B cell (primary cell): ENCODE results near the gene TBC1D22A. TPM values are rescaled to one million over a fixed set of nuclear protein-coding genes. Genes with fewer than 3 reads are reported as not detected.
A peak's percentile ranks its signal among the peaks of the same experiment; 100 is the strongest.

Experiments
- ATAC-seq: fragments of 200-7000 bp; cut with Tn5 transposase; one replicate; pipeline ENCODE4 v1.10.0; 2021; ENCODE audit warnings: low read depth, mild to moderate bottlenecking, moderate number of reproducible peaks, moderate library complexity
- CTCF ChIA-PET: fragments of 350-600 bp; sonication (Branson Sonifier 250); formaldehyde crosslinking; loops from one replicate; lab custom pipeline; 2021; ENCODE audit warnings: antibody characterized with exemption, inconsistent platforms; lab: Charles Lee
- POLR2A ChIA-PET: fragments of 350-600 bp; sonication (Branson Sonifier 250); formaldehyde crosslinking; loops from one replicate; lab custom pipeline; 2021; ENCODE audit warnings: antibody characterized with exemption; lab: Charles Lee
- DNase-seq: peaks from one replicate; pipeline ENCODE4 v3.0.0; 2013
- H2AFZ ChIP-seq: 2 replicates; pipeline ENCODE4 v1.6.1; 2012; ENCODE audit warnings: mild to moderate bottlenecking, low read depth, low read length; ENCODE audit not compliant: insufficient read depth, poor library complexity, severe bottlenecking
- H3K27ac ChIP-seq, 2 donors: 1 replicate in 1 of 2; 2 replicates in 1 of 2; pipeline ENCODE4 v1.5.1; 2012 to 2013; ENCODE audit warnings: low read length in 2 of 2, mild to moderate bottlenecking in 2 of 2, moderate library complexity in 1 of 2
- H3K27me3 ChIP-seq, 4 experiments: fragments of 200-600 bp in 1 of 4; sonication (generic) in 1 of 4; replicated peaks in 1 of 4; 1 replicate in 2 of 4; 2 replicates in 2 of 4; pipeline versions ENCODE4 v1.6.1 to v1.7.0; 2013 to 2016; ENCODE audit warnings: low read length in 3 of 4, mild to moderate bottlenecking in 2 of 4, mixed read lengths in 1 of 4, moderate library complexity in 1 of 4; ENCODE audit not compliant: insufficient read depth in 4 of 4, control insufficient read depth in 3 of 4; ENCODE audit errors: control extremely low read depth in 1 of 4
- H3K36me3 ChIP-seq, 2 experiments: replicated peaks in 1 of 2; 1 replicate in 1 of 2; 2 replicates in 1 of 2; pipeline versions ENCODE4 v1.6.1 to v1.7.1; 2013; ENCODE audit warnings: low read length in 1 of 2; ENCODE audit not compliant: insufficient read depth in 2 of 2, control insufficient read depth in 1 of 2; ENCODE audit errors: control extremely low read depth in 1 of 2, extremely low read depth in 1 of 2
- H3K4me1 ChIP-seq, 2 donors: fragments of 200-600 bp in 1 of 2; sonication (generic) in 1 of 2; 1 replicate in 1 of 2; 2 replicates in 1 of 2; pipeline versions ENCODE4 v1.5.1 to v1.6.1; 2013 to 2017; ENCODE audit warnings: low read length in 2 of 2; ENCODE audit not compliant: control insufficient read depth in 2 of 2, insufficient read depth in 2 of 2
- H3K4me2 ChIP-seq: replicated peaks from 2 replicates; pipeline ENCODE3; 2012; ENCODE audit warnings: mild to moderate bottlenecking, low read depth, low read length; ENCODE audit not compliant: poor library complexity, severe bottlenecking
- H3K4me3 ChIP-seq, 5 experiments: fragments of 200-600 bp in 1 of 5; sonication (generic) in 1 of 5; 1 replicate in 3 of 5; 2 replicates in 2 of 5; pipeline versions ENCODE4 v1.5.1 to v1.7.0; 2011 to 2016; ENCODE audit warnings: low read length in 4 of 5, mild to moderate bottlenecking in 4 of 5, low read depth in 2 of 5, control low read depth in 1 of 5, moderate library complexity in 1 of 5; ENCODE audit not compliant: insufficient read depth in 1 of 5; ENCODE audit errors: control extremely low read depth in 1 of 5, extremely low read depth in 1 of 5
- H3K79me2 ChIP-seq: fragments of 200-600 bp; sonication (generic); one replicate; pipeline ENCODE4 v1.6.0; 2016; ENCODE audit warnings: low read length; ENCODE audit not compliant: control insufficient read depth, insufficient read depth
- H3K9ac ChIP-seq: fragments of 200-600 bp; sonication (generic); 2 replicates; pipeline ENCODE4 v1.6.1; 2017; ENCODE audit warnings: mild to moderate bottlenecking, low read length, moderate library complexity
- H3K9me3 ChIP-seq, 3 donors: one replicate each; pipeline versions ENCODE4 v1.6.1 to v1.7.1; 2013; ENCODE audit warnings: low read length in 2 of 3; ENCODE audit not compliant: control insufficient read depth in 2 of 3, insufficient read depth in 1 of 3; ENCODE audit errors: control extremely low read depth in 1 of 3
- H4K20me1 ChIP-seq: 2 replicates; pipeline ENCODE4 v1.6.0; 2012; ENCODE audit warnings: mild to moderate bottlenecking, low read length; ENCODE audit not compliant: insufficient read depth, control insufficient read depth, poor library complexity, severe bottlenecking
- H3K27ac Mint-ChIP-seq: one replicate; pipeline ENCODE4 v1.8.0; 2021; ENCODE audit warnings: mixed read lengths
- H3K27me3 Mint-ChIP-seq: one replicate; pipeline ENCODE4 v1.8.0; 2021; ENCODE audit warnings: mixed read lengths
- H3K4me1 Mint-ChIP-seq: one replicate; pipeline ENCODE4 v1.8.0; 2021; ENCODE audit warnings: mixed read lengths
- H3K4me3 Mint-ChIP-seq: one replicate; pipeline ENCODE4 v1.8.0; 2021; ENCODE audit warnings: mixed read lengths
- H3K9me3 Mint-ChIP-seq: one replicate; pipeline ENCODE4 v1.8.0; 2022; ENCODE audit warnings: mixed read lengths; ENCODE audit not compliant: insufficient read depth
- CTCF ChIP-seq: fragments of 200-600 bp; IDR thresholded peaks from one replicate; pipeline ENCODE4 v1.8.0; 2022; ENCODE audit warnings: antibody characterized with exemption, mild to moderate bottlenecking
- EZH2 ChIP-seq: IDR thresholded peaks from 2 replicates; pipeline ENCODE4 v1.6.1; 2012; ENCODE audit warnings: borderline replicate concordance, low read depth, mild to moderate bottlenecking, moderate library complexity, low read length; ENCODE audit not compliant: insufficient read depth, poor library complexity, severe bottlenecking
- WGBS: methylation state at CpG from one replicate; pipeline ENCODE4 v1.1.5; 2013; ENCODE audit warnings: missing lambda C conversion rate; ENCODE audit not compliant: insufficient coverage; 5-methylcytosine and 5-hydroxymethylcytosine counted together
- intact Hi-C: fragments of 100-400 bp; cut with micrococcal nuclease; formaldehyde crosslinking; loops from one replicate; pipeline ENCODE4 v1.10.0; 2022
- polyA plus RNA-seq: library from polyadenylated mRNA; depleted of rRNA; stranded (reverse); fragments of >200 nt; gene quantifications from 2 replicates; pipeline ENCODE4 v1.2.3, GENCODE V29; 2012
- total RNA-seq, 2 donors: library from RNA; stranded (reverse); fragments of 120-200 nt in 1 of 2; gene quantifications; 1 replicate in 1 of 2; 2 replicates in 1 of 2; pipeline versions ENCODE4 v1.2.3 to v1.2.4, GENCODE V29; 2013 to 2022

Gene TBC1D22A
- total and polyA plus RNA-seq, 2 donors (not counting 1 experiment from before 2014, with no cell fraction given): 73.8 to 128 TPM

GRCh38 chr22:46969491-46969890 is 207.0 kb downstream of the TBC1D22A start:
- H3K4me2 ChIP-seq: peak overlapping the region; percentile 7

GRCh38 chr22:46969961-46970360 is 207.5 kb downstream of the TBC1D22A start:
- DNase-seq (no peak), ATAC-seq (peak; percentile 9)
- Mint-ChIP-seq H3K4me1 (peaks cover 44% of the 10 kb centered on the region), H3K4me3 (no peak overlapping the region), H3K9me3 (no peaks in the 10 kb centered on the region), H3K27me3 (no peaks in the 10 kb centered on the region), H3K27ac (peak overlapping the region; percentile 67)
- H3K4me3 ChIP-seq: no peak overlapping the region
- TF ChIP-seq CTCF (no peak), EZH2 (no peak)
- H3K36me3 ChIP-seq: peaks cover 1 to 47% of the 10 kb centered on the region in 2 experiments
- no peaks in the 10 kb centered on the region for H3K27me3 ChIP-seq
- H2AFZ ChIP-seq: no peak overlapping the region
- WGBS: 85% methylated on average over 6 of the region's 6 CpGs
- intact Hi-C loops: no loop called here
- peaks cover 29 to 37% of the 10 kb centered on the region in 2 donors for H3K4me1 ChIP-seq
- no peak overlapping the region for H3K4me2 ChIP-seq
- peaks cover 95% of the 10 kb centered on the region for H4K20me1 ChIP-seq
- no peaks in the 10 kb centered on the region for H3K9me3 ChIP-seq
- no peak overlapping the region for H3K27ac ChIP-seq
- ChIA-PET CTCF (no interaction called here), POLR2A (no interaction called here)
- H3K9ac ChIP-seq: no peak overlapping the region
- H3K79me2 ChIP-seq: peaks cover 84% of the 10 kb centered on the region

More at GRCh38 chr22:46969491-46969890, 207.0 kb downstream of the TBC1D22A start:
- Histone ChIP-seq H3K36me3 (peaks cover 0 to 44% of the 10 kb centered on the region in 2 experiments), H2AFZ (no peak overlapping the region), H3K9ac (no peak overlapping the region), H3K27me3 (no peaks in the 10 kb centered on the region), H3K9me3 (no peaks in the 10 kb centered on the region), H3K4me3 (no peak overlapping the region), H3K27ac (peak overlapping the region in 1 of 2 donors; percentile 31), H3K79me2 (peaks cover 84% of the 10 kb centered on the region), H4K20me1 (peaks cover 95% of the 10 kb centered on the region), H3K4me1 (peaks cover 29 to 37% of the 10 kb centered on the region in 2 donors)
- 20% methylated on average over 3 of the region's 4 CpGs for WGBS
- Mint-ChIP-seq H3K27ac (peak overlapping the region; percentile 67), H3K27me3 (no peaks in the 10 kb centered on the region), H3K4me1 (peaks cover 44% of the 10 kb centered on the region), H3K9me3 (no peaks in the 10 kb centered on the region), H3K4me3 (no peak overlapping the region)
- intact Hi-C loops: no loop called here
- DNase-seq (no peak), ATAC-seq (peak; percentile 83)
- POLR2A ChIA-PET: no interaction called here
- TF ChIP-seq CTCF (no peak), EZH2 (no peak)
- CTCF ChIA-PET: no interaction called here
